NCI-H460 (cell line): ENCODE results near the gene SEZ6. TPM values are rescaled to one million over a fixed set of nuclear protein-coding genes. Genes with fewer than 3 reads are reported as not detected.

Source experiments
- DNase-seq: peaks from one replicate; pipeline ENCODE4 v3.0.0-alpha.2; 2016; ENCODE audit warnings: low read depth; ENCODE audit errors: extremely low read depth
- total RNA-seq: library from RNA; depleted of rRNA; stranded (reverse); fragments of >200 nt; shearing (Covaris generic); gene quantifications from 2 replicates; pipeline ENCODE4 v1.2.3, GENCODE V29; 2014

The SEZ6 gene
- total RNA-seq, 1 experiment from 2014 or later, result not detected

- DNase-seq, result peak; percentile 8
Observed at GRCh38 chr17:29004081-29004692, 1.6 kb downstream of the SEZ6 start.

DNA sequence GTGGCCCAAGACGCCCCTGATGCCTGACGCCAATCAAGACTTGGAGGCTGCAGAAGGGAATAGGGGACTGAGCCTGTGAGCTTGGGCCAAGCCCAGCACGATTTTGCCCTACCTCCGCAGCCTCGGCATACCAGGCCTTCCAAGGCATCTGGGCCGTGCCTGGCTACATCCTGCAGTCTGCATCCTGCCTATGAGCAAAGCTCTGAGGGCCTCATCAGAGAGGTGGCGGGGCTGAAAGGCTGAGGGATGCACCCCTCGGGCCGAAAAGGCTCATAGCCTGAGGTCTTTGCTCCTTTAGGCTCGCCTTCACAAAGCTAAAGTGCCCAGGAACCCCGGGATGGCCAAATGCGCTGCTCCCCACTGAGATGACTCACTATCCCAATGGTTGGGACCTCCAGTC is 2.5 kb downstream of the SEZ6 start:
- no peak for DNase-seq

DNA sequence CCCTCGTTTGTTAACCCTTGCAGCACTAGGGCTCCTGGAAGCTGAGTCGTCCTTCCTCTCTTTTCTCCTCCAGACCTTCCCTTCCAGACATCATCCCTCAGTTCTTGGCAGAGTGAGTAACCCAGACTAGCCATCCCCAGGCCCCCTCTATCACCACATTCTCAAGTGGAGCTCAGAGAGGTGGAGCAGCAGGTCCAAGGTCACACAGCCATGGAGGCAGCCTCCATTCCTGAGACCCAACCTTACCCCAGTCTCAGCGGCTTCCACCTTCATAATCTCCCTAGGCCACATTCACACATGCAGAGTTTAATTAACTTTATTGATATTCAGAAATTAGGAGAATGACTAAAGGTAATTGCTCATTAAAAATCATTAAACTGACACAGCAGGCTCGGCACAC is 3.0 kb downstream of the SEZ6 start:
- DNase-seq, result no peak

DNA sequence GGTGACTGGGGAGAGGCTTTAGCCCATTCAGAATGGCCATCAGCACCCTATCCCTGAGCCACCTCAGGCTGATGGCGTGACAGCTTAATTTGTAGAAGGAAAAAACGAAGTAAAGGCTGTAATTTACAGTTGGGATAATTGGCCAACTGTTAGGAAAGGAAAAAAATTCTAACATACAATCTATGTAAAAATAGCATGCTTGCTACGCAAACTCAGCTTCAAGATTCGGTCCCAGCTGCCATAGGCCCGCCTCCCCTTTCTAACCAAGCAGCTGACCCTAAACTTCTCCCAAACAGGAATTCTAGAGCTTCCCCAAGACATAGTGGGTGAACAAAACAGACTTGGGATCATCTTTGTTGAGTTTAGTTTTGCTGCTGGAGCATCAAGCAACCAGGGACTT is 4.9 kb downstream of the SEZ6 start:
- DNase-seq, result no peak

- no peak for DNase-seq
Observed at GRCh38 chr17:28999206-28999605, 6.6 kb downstream of the SEZ6 start.

GRCh38 chr17:28997806-28998205 is 8.0 kb downstream of the SEZ6 start:
- DNase-seq, result no peak

DNA sequence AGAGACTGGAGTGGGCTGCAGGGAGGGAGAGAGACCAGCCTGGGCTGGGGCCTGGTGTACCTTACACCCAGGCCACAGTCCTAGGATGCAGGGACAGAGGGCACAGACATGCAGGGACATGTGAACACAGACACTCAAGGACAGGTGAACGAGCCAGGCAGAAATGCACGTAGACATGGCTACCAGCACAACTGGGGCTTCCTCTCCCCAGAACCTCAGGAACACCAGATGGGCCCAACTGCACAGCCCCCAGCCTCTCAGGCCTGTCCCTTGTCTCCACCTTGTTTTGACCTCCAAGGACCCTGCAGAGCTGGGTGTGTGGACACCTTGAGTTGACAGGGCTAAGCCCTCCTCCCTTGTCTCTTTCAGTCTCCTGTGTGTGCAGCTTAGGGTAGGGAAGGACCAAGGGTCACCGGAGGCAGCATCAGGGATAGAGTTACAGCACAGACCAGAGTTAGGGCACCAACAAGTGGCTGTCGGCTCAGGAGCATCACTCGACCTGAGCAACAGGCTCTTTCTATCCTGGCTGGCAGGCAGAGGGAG is 9.2 kb downstream of the SEZ6 start:
- DNase-seq, result no peak

GRCh38 chr17:28993645-28994426 is 12.0 kb downstream of the SEZ6 start:
- DNase-seq, result no peak

DNA sequence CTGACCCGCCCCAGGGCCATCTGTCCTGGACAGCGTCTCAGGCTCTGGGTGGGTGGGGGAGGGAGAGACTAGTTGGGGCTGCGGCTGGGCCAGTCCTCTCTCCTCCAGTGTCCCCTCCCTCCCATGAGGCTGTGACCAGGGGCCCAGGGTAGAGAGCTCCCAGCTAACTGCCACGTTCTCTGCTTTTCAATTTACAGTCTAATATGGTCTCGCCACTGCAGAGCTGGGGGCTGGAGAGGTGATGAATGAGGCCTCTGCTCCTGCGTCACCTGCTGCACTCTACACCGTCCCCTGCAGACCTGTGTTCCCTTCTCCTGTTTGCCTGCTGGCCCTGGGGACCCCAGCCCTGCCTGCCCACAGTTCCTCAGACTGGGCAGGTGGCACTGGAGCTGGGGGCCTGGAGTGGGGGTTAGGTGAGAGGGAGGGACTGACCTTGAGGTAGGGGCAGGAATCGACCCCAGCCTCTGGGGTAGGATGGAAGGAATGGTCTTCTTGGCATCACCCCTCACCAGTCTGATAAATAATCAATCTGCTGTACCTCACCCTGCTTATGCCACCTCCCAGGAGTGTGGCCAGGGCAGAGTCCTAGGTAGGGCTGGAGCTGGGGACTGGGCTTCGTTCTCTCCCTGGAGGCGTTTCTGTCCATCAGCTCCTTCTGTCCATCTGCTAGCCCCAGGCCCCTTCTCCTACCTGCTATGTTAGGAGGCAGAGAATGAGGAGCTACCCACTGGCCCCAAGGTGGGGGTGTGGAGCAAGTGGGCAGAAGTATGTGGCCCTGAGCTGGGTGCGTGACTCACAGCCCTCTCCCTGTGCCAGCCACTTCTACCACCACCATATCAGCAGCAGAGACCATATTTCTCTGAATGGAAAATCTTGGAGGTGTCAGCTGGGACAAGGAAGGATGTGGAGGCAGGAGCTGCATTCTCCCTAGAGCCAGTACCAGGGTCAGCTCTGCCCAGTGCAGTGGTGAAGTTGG is 12.9 kb downstream of the SEZ6 start:
- no peak for DNase-seq

GRCh38 chr17:28992185-28992584 is 13.6 kb downstream of the SEZ6 start:
- DNase-seq, result no peak

DNA sequence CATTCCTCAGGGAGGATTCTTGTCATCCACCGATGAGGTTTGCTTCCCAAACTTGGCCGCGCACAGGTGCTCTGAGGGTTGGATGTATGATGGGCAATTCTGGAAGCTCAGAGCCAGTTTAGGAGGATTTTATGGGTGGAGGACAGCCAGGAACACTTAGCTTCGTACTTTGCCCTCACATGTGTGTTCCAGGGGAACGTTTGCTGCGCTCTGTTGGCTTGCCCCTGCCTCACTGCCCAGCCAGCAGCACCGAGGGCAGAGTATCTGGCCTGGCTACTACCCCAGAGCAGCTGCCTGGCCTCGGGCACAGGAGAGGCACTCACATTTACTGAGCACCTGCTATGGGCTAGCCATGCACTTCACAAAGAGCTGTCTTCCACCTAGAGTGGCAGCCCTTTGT is 14.1 kb downstream of the SEZ6 start:
- DNase-seq, result no peak

- no peak for DNase-seq
Observed at GRCh38 chr17:28989028-28989427, 16.8 kb downstream of the SEZ6 start.

DNA sequence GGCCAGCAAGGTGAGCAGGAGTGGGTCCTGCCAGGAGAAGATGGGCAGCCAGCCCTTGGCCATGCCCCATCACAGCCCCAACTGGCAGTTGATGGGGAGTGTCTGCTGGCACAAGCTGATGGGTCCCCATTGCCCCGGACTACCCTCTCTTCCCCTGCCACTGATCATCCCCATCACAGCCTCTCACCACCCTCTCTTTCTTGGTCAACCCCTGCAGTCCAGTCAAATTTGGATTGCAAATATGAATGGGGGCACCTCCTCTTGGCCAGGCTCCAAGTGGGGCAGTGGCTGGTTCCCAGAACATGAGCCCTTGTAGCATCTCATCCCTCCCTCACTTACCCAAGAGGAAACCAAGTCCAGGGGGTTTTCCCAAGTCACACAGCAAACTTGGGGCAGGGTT is 17.4 kb downstream of the SEZ6 start:
- no peak for DNase-seq

DNA sequence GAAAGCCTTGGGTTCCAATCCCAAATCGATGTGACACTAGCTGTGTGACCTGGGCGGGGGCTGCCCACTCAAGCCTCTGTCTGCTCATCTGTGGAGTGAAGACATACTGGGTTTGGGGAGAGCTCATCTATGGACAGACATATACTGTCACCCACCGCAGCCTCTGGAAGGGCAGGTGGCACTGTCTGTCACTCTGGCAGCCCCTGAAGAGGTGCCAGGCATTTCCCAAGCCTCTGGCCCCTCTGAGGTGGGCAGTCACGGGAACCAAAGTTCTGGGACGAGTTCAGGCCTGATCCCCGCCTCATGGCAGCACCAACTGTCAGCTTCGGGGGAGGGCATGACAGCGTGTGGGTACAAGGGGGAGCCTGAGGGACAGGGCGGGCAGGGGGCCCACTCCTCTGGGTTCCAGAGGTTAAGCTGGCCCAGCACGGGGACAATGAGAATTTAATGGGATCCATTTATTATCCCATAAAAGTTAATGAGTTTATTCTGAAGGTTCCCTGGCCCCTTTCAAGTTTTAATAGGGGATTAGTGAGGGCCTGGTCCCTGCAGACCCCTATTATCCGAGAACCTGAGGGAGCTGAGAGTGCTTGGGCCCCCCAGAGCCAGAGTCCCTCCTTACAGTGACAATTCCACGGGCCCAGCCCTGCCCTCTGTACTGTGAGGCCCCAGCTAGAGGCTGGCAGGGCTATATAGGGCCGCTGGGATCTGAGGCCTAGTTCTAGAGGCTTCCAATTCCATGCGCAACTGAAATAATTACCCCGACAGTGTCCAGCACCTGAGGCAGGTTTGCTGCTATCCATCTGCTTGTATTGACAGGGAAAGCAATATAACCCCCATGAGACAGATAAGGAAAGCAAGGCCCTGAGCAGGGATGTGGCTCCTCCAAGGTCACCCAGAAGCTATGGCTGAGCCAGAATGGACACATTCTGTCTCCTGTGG is 18.8 kb downstream of the SEZ6 start:
- no peak for DNase-seq

GRCh38 chr17:28985950-28986713 is 19.7 kb downstream of the SEZ6 start:
- DNase-seq, result no peak

GRCh38 chr17:28983286-28984230 is 22.3 kb downstream of the SEZ6 start:
- DNase-seq, result no peak

DNA sequence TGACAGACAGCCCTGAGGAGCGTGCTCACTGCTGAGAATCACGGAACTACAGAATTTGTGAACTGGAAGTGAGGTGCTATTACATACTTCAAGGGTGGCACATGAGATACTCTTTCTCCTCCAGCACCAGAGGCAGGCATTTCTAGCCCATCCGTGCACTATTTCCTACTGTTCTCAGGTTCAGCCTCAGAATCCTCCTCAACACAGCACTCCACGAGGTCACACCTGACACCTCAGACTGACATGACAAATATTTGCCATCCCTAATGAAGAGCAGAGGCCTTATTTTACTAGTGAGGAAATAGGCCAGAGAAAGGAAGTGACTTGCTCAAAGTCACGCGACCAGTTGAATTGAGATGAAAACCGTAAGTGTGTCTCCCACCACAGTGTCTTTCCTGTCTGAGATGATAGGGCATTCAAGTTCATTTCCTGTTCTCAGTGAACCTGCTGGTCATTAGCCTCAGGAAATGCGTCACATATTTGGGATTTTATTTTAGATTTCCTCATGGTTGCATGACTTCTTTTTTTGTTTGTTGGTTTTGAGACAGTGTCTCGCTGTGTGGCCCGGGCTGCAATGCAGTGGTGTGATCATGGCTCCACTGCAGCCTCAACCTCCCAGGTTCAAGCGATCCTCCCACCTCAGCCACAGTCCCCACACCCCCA is 23.6 kb downstream of the SEZ6 start:
- no peak for DNase-seq
